CD4-positive, alpha-beta memory T cell (primary cell): ENCODE results near the gene P3H3. TPM values are rescaled to one million over a fixed set of nuclear protein-coding genes. Genes with fewer than 3 reads are reported as not detected.

Experiments
- CTCF ChIA-PET: fragments of 350-600 bp; sonication (Branson Sonifier 250); formaldehyde crosslinking; loops from one replicate; lab custom pipeline; 2021; ENCODE audit warnings: inconsistent platforms; ENCODE audit not compliant: partially characterized antibody; lab: Charles Lee
- POLR2A ChIA-PET: fragments of 350-600 bp; sonication (Branson Sonifier 250); formaldehyde crosslinking; loops from one replicate; lab custom pipeline; 2021; ENCODE audit not compliant: partially characterized antibody; lab: Charles Lee
- DNase-seq, 5 donors: peaks; one replicate each; pipeline versions ENCODE4 v3.0.0 to v3.0.0-alpha.2; 2020 to 2022; ENCODE audit warnings: mixed read lengths in 1 of 5
- H3K27ac ChIP-seq: one replicate; pipeline ENCODE4 v1.7.0; 2013; ENCODE audit warnings: low read depth, low read length
- H3K27me3 ChIP-seq: 2 replicates; pipeline ENCODE4 v1.7.0; 2013; ENCODE audit warnings: mild to moderate bottlenecking, low read length, moderate library complexity; ENCODE audit not compliant: insufficient read depth
- H3K36me3 ChIP-seq: 2 replicates; pipeline ENCODE4 v1.7.0; 2013; ENCODE audit warnings: mild to moderate bottlenecking, low read length, moderate library complexity; ENCODE audit not compliant: insufficient read depth
- H3K4me1 ChIP-seq: 2 replicates; pipeline ENCODE4 v1.7.0; 2013; ENCODE audit warnings: mild to moderate bottlenecking, low read length, moderate library complexity; ENCODE audit not compliant: insufficient read depth
- H3K4me3 ChIP-seq, 2 donors: one replicate each; pipeline ENCODE4 v1.7.0; 2013; ENCODE audit warnings: low read length in 2 of 2, mild to moderate bottlenecking in 1 of 2
- H3K9me3 ChIP-seq, 2 donors: one replicate each; pipeline ENCODE4 v1.7.0; 2013; ENCODE audit warnings: low read length in 2 of 2, control low read depth in 1 of 2; ENCODE audit not compliant: control insufficient read depth in 1 of 2
- H3K27ac Mint-ChIP-seq, 7 donors: one replicate each; pipeline ENCODE4 v1.8.0; 2020 to 2021; ENCODE audit warnings: mixed read lengths in 7 of 7, mild to moderate bottlenecking in 6 of 7, inconsistent platforms in 3 of 7, moderate library complexity in 3 of 7
- H3K27me3 Mint-ChIP-seq, 2 donors: one replicate each; pipeline ENCODE4 v1.8.0; 2020 to 2021; ENCODE audit warnings: mixed read lengths in 2 of 2
- H3K36me3 Mint-ChIP-seq, 2 donors: one replicate each; pipeline ENCODE4 v1.8.0; 2020 to 2021; ENCODE audit warnings: mixed read lengths in 2 of 2, inconsistent platforms in 1 of 2, mild to moderate bottlenecking in 1 of 2
- H3K4me1 Mint-ChIP-seq, 4 donors: one replicate each; pipeline ENCODE4 v1.8.0; 2020 to 2021; ENCODE audit warnings: mixed read lengths in 4 of 4, mild to moderate bottlenecking in 1 of 4
- H3K4me3 Mint-ChIP-seq, 8 donors: one replicate each; pipeline ENCODE4 v1.8.0; 2020 to 2021; ENCODE audit warnings: mixed read lengths in 8 of 8, mild to moderate bottlenecking in 7 of 8, moderate library complexity in 6 of 8, inconsistent platforms in 3 of 8
- H3K9me3 Mint-ChIP-seq, 8 donors: one replicate each; pipeline ENCODE4 v1.8.0; 2020 to 2021; ENCODE audit warnings: mixed read lengths in 8 of 8, mild to moderate bottlenecking in 5 of 8, inconsistent platforms in 3 of 8, moderate library complexity in 1 of 8
- intact Hi-C: fragments of 100-400 bp; cut with micrococcal nuclease; formaldehyde crosslinking; loops from one replicate; pipeline ENCODE4 v1.15.1; 2023
- polyA plus RNA-seq, 2 donors: library from polyadenylated mRNA; unstranded; fragments of 300-500 nt; fragmentation: Illumina TruSeq; gene quantifications; one replicate each; pipeline ENCODE4 v1.2.3, GENCODE V29; 2021
- total RNA-seq, 2 experiments: library from RNA; stranded (reverse); gene quantifications; one replicate each; pipeline ENCODE4 v1.2.3, GENCODE V29; 2021

P3H3 gene
- total and polyA plus RNA-seq, 4 experiments from 2014 or later = 0.72 to 11.8 (median 6.2) TPM

GRCh38 chr12:6788972-6789924 is 39.0 kb upstream of the P3H3 start, which contains the start of gene CD4:
Gene CD4 (plus strand): TSS chr12:6789528. CDS start chr12:6800139, 10,611 bp downstream.
- Mint-ChIP-seq H3K4me1 (peaks cover 41 to 95% (median 64%) of the 10 kb centered on the region in 4 donors), H3K27me3 (no peaks in the 10 kb centered on the region), H3K4me3 (peak within 1 kb of the TSS; percentile 95 to 99 (median 98)), H3K36me3 (peaks cover 0 to 29% of the 10 kb centered on the region in 2 donors), H3K9me3 (no peaks in the 10 kb centered on the region), H3K27ac (peak within 1 kb of the TSS; percentile 90 to 99 (median 98))
- Histone ChIP-seq H3K27ac (peak within 1 kb of the TSS; percentile 83), H3K9me3 (no peaks in the 10 kb centered on the region), H3K36me3 (no peaks in the 10 kb centered on the region), H3K27me3 (no peaks in the 10 kb centered on the region), H3K4me3 (peak within 1 kb of the TSS; percentile 79 to 95), H3K4me1 (peaks cover 63% of the 10 kb centered on the region)
- ChIA-PET CTCF (interaction anchor here (0.8 to 28.3 kb wide), 10 partner anchors 9 to 105 kb away, joined by 3 to 303 read pairs (median 8); partner anchors contain the start of genes GPR162, LAG3, MLF2 and P3H3), POLR2A (interaction anchor here (0.6 to 2.8 kb wide), 37 partner anchors 9 to 327 kb away, joined by 3 to 36 read pairs (median 4); partner anchors contain the start of genes C12orf57, COPS7A, GPR162 and LAG3)
- peak; percentile 78 to 87 (median 79) for DNase-seq
- intact Hi-C loops = loop anchor here (10.0 kb wide), 1 partner anchor 364 kb away; no protein-coding TSS in a partner anchor

GRCh38 chr12:6790496-6791150 is 37.6 kb upstream of the P3H3 start:
- peaks cover 47 to 94% (median 64%) of the 10 kb centered on the region in 4 donors for H3K4me1 Mint-ChIP-seq
- H3K27me3 ChIP-seq = no peaks in the 10 kb centered on the region
- POLR2A ChIA-PET = interaction anchor here (1.1 to 3.6 kb wide), 22 partner anchors 8 to 187 kb away, joined by 3 to 36 read pairs (median 17); partner anchors contain the start of genes CDCA3, COPS7A, GPR162 and LAG3
- H3K9me3 Mint-ChIP-seq = no peaks in the 10 kb centered on the region
- peak overlapping the region; percentile 90 to 99 (median 98) for H3K27ac Mint-ChIP-seq
- H3K4me3 ChIP-seq = peak overlapping the region; percentile 79 to 95
- peaks cover 11% of the 10 kb centered on the region for H3K36me3 ChIP-seq
- intact Hi-C loops = loop anchor here (1.0 kb wide), 1 partner anchor 37 kb away; the partner anchor contains the start of gene MLF2
- H3K27me3 Mint-ChIP-seq = no peaks in the 10 kb centered on the region
- peaks cover 60% of the 10 kb centered on the region for H3K4me1 ChIP-seq
- CTCF ChIA-PET = interaction anchor here (1.7 to 28.3 kb wide), 9 partner anchors 10 to 106 kb away, joined by 3 to 303 read pairs (median 21); partner anchors contain the start of genes COPS7A, GPR162, LAG3 and MLF2
- H3K4me3 Mint-ChIP-seq = peak overlapping the region; percentile 95 to 99 (median 98)
- H3K27ac ChIP-seq = peak overlapping the region; percentile 83
- peak; percentile 51 to 66 (median 55) for DNase-seq
- peaks cover 9 to 41% of the 10 kb centered on the region in 2 donors for H3K36me3 Mint-ChIP-seq
- H3K9me3 ChIP-seq = no peaks in the 10 kb centered on the region

- Mint-ChIP-seq H3K4me3 (peak overlapping the region; percentile 95 to 99 (median 98)), H3K36me3 (peaks cover 16 to 54% of the 10 kb centered on the region in 2 donors), H3K9me3 (no peaks in the 10 kb centered on the region), H3K4me1 (peaks cover 49 to 92% (median 66%) of the 10 kb centered on the region in 4 donors), H3K27ac (peak overlapping the region; percentile 90 to 99 (median 98)), H3K27me3 (no peaks in the 10 kb centered on the region)
- Histone ChIP-seq H3K9me3 (no peaks in the 10 kb centered on the region), H3K27me3 (no peaks in the 10 kb centered on the region), H3K4me1 (peaks cover 59% of the 10 kb centered on the region), H3K36me3 (peaks cover 26% of the 10 kb centered on the region), H3K4me3 (peak overlapping the region; percentile 79), H3K27ac (peak overlapping the region; percentile 83)
- ChIA-PET POLR2A (interaction anchor here (0.8 to 3.6 kb wide), 28 partner anchors 10 to 340 kb away, joined by 3 to 29 read pairs (median 6); partner anchors contain the start of genes C12orf57, CDCA3, COPS7A and GAPDH), CTCF (interaction anchor here (0.6 to 28.3 kb wide), 14 partner anchors 9 to 234 kb away, joined by 3 to 303 read pairs (median 8); partner anchors contain the start of genes COPS7A, GPR162, MLF2 and NOP2)
- no peak for DNase-seq
- intact Hi-C loops = loop anchor here (2.0 kb wide), 2 partner anchors 25 to 33 kb away; partner anchors contain the start of gene PTMS
These were observed 36.2 kb upstream of the P3H3 start for GRCh38 chr12:6791931-6792520.

GRCh38 chr12:6792522-6793201 is 35.5 kb upstream of the P3H3 start:
- Mint-ChIP-seq H3K9me3 (no peaks in the 10 kb centered on the region), H3K27me3 (no peaks in the 10 kb centered on the region), H3K4me3 (peak overlapping the region; percentile 95 to 99 (median 98)), H3K27ac (peak overlapping the region; percentile 90 to 99 (median 98)), H3K36me3 (peaks cover 21 to 61% of the 10 kb centered on the region in 2 donors), H3K4me1 (peaks cover 50 to 92% (median 66%) of the 10 kb centered on the region in 4 donors)
- intact Hi-C loops = loop anchor here (2.0 kb wide), 2 partner anchors 26 to 32 kb away; partner anchors contain the start of gene PTMS
- POLR2A ChIA-PET = interaction anchor here (0.7 to 3.6 kb wide), 26 partner anchors 11 to 258 kb away, joined by 3 to 29 read pairs (median 8); partner anchors contain the start of genes C12orf57, CDCA3, COPS7A and GAPDH
- CTCF ChIA-PET = interaction anchor here (0.6 to 28.3 kb wide), 14 partner anchors 9 to 235 kb away, joined by 3 to 303 read pairs (median 8); partner anchors contain the start of genes COPS7A, GPR162, MLF2 and NOP2
- Histone ChIP-seq H3K4me3 (peak overlapping the region; percentile 79), H3K27me3 (no peaks in the 10 kb centered on the region), H3K27ac (peak overlapping the region; percentile 83), H3K9me3 (no peaks in the 10 kb centered on the region), H3K36me3 (peaks cover 28% of the 10 kb centered on the region), H3K4me1 (peaks cover 55% of the 10 kb centered on the region)
- peak; percentile 59 to 73 (median 66) for DNase-seq

- Histone ChIP-seq H3K4me1 (peaks cover 56% of the 10 kb centered on the region), H3K4me3 (no peak overlapping the region), H3K36me3 (peaks cover 43% of the 10 kb centered on the region), H3K27ac (peak overlapping the region; percentile 18), H3K9me3 (no peaks in the 10 kb centered on the region), H3K27me3 (no peaks in the 10 kb centered on the region)
- Mint-ChIP-seq H3K4me1 (peaks cover 53 to 94% (median 71%) of the 10 kb centered on the region in 4 donors), H3K27me3 (no peaks in the 10 kb centered on the region), H3K9me3 (no peaks in the 10 kb centered on the region), H3K4me3 (peak overlapping the region in 4 of 8 donors; percentile 15 to 62 (median 50)), H3K27ac (peak overlapping the region; percentile 10 to 87 (median 73)), H3K36me3 (peaks cover 39 to 75% of the 10 kb centered on the region in 2 donors)
- ChIA-PET POLR2A (interaction anchor here (0.6 to 1.9 kb wide), 4 partner anchors 8 to 28 kb away, joined by 3 to 7 read pairs (median 4); no protein-coding TSS in a partner anchor), CTCF (interaction anchor here (2.0 to 28.3 kb wide), 4 partner anchors 16 to 42 kb away, joined by 7 to 303 read pairs (median 10); partner anchors contain the start of genes GPR162, MLF2, P3H3 and PTMS)
- intact Hi-C loops = no loop called here
- no peak for DNase-seq
These were observed 33.1 kb upstream of the P3H3 start for GRCh38 chr12:6795088-6795487.
